Measurements from ENCODE around the gene PODXL.
"Not testable (repeated sequence)": the region's sequence is repeated elsewhere in the genome, so short reads cannot be mapped to it uniquely, and the experiment has no call there.

The PODXL gene

GRCh38 chr7:131506597-131506996, 49.8 kb downstream of the PODXL start:
- Histone ChIP-seq H3K9me3 (ENCODE audit: severe bottlenecking) (no peaks in the 10 kb centered on the region), H3K27ac (no peak overlapping the region; the same call in 1 of the 2 replicates), H3K36me3 (peaks cover 71% of the 10 kb centered on the region), H3K27me3 (ENCODE audit: insufficient read depth, low read depth, severe bottlenecking) (no peaks in the 10 kb centered on the region), H3K4me3 (ENCODE audit: low read depth, low read length) (no peak overlapping the region)
- peak; percentile 29; the same call in 1 of the 2 replicates for TF ChIP-seq CTCF (IDR thresholded peaks at IDR 0.05; ENCODE audit: low read depth, low read length)
- peak; percentile 37 for DNase-seq

- DNase-seq = no peak
- Histone ChIP-seq H3K27ac (no peak overlapping the region), H3K9me3 (ENCODE audit: severe bottlenecking) (no peaks in the 10 kb centered on the region), H3K27me3 (ENCODE audit: insufficient read depth, low read depth, severe bottlenecking) (no peaks in the 10 kb centered on the region), H3K4me3 (ENCODE audit: low read depth, low read length) (no peak overlapping the region), H3K36me3 (peaks cover 67% of the 10 kb centered on the region)
- TF ChIP-seq CTCF (IDR thresholded peaks at IDR 0.05; ENCODE audit: low read depth, low read length) = no peak
Observed at GRCh38 chr7:131505636-131506557, 50.5 kb downstream of the PODXL start.

GRCh38 chr7:131505037-131505620, 51.3 kb downstream of the PODXL start:
- not testable (repeated sequence) for H3K4me3 ChIP-seq (ENCODE audit: low read depth, low read length); H3K27me3 ChIP-seq (ENCODE audit: insufficient read depth, low read depth, severe bottlenecking); DNase-seq; H3K9me3 ChIP-seq (ENCODE audit: severe bottlenecking)
- peak overlapping the region; percentile 31; the same call in 1 of the 2 replicates for H3K27ac ChIP-seq
- peaks cover 68% of the 10 kb centered on the region for H3K36me3 ChIP-seq

- no peak for DNase-seq
- Histone ChIP-seq H3K36me3 (peaks cover 67% of the 10 kb centered on the region), H3K4me3 (ENCODE audit: low read depth, low read length) (no peak overlapping the region), H3K27me3 (ENCODE audit: insufficient read depth, low read depth, severe bottlenecking) (no peaks in the 10 kb centered on the region), H3K27ac (peak overlapping the region; percentile 94), H3K9me3 (ENCODE audit: severe bottlenecking) (no peaks in the 10 kb centered on the region)
- no peak for TF ChIP-seq CTCF (IDR thresholded peaks at IDR 0.05; ENCODE audit: low read depth, low read length)
Observed at GRCh38 chr7:131504157-131504899, 52.1 kb downstream of the PODXL start.

GRCh38 chr7:131503639-131504038, 52.8 kb downstream of the PODXL start:
- Histone ChIP-seq H3K4me3 (ENCODE audit: low read depth, low read length) (no peak overlapping the region), H3K27me3 (ENCODE audit: insufficient read depth, low read depth, severe bottlenecking) (no peaks in the 10 kb centered on the region), H3K9me3 (ENCODE audit: severe bottlenecking) (no peaks in the 10 kb centered on the region), H3K36me3 (peaks cover 67% of the 10 kb centered on the region), H3K27ac (peak overlapping the region; percentile 94)
- no peak for DNase-seq
- TF ChIP-seq CTCF (IDR thresholded peaks at IDR 0.05; ENCODE audit: low read depth, low read length) = no peak

Measured in WERI-Rb-1 (cell line).